ENCODE results near the gene NR2E1. TPM values are rescaled to one million over a fixed set of nuclear protein-coding genes. Genes with fewer than 3 reads are reported as not detected.

The NR2E1 gene
- total and polyA plus RNA-seq, 2 of the 13 experiments (the other 11 are each of a cell fraction or from before 2014, with no cell fraction given), result not detected

DNA sequence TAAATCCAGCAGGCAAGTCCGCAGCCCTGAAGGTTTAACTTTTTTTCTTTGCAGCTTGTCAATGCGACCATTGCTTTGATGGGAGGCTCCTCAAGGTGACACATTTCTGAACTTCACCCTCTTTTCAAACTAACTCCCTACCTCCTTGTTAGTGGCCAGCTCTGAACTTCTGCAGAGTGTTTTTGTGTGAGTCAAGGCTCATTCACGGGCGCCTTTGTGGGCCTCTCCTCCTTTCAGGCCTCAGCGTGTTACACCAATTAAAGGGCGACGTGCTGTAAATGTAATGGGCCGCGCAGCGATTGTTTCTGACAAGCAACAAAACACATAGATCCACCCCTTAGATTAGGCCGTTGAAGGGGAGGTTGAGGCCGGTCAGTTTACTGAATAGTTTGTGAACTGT is 45.5 kb upstream of the NR2E1 start:
- no peaks in the 10 kb centered on the region for H3K36me3 ChIP-seq (replicated peaks in 1 of 2; ENCODE audit: control insufficient read depth in 1 of 2, insufficient read depth in 2 of 2, low read length in 2 of 2)
- 55% methylated on average over 12 of the region's 12 CpGs for WGBS (ENCODE audit: low lambda C conversion rate)
- no peak overlapping the region for H3K4me3 ChIP-seq (replicated peaks in 1 of 3; ENCODE audit: insufficient read depth in 1 of 3, low read depth in 2 of 3, low read length in 3 of 3)
- no peak overlapping the region for H3K9ac ChIP-seq (ENCODE audit: insufficient read depth, low read depth, low read length)
- H3K27ac ChIP-seq (ENCODE audit: extremely low read length, insufficient read depth, low read length), result no peak overlapping the region
- ChIA-PET POLR2A (no interaction called here), CTCF (ENCODE audit: low intra/inter-chr PET ratio, low total read pairs) (no interaction called here)
- no peak for ATAC-seq
- no peaks in the 10 kb centered on the region for H3K79me2 ChIP-seq (ENCODE audit: insufficient read depth, low read length)
- TF ChIP-seq ARID2 (CRISPR knock-in tag; IDR thresholded peaks at IDR 0.05; ENCODE audit: borderline replicate concordance) (no peak), ZNF652 (CRISPR knock-in tag; IDR thresholded peaks at IDR 0.05; ENCODE audit: borderline replicate concordance, low read depth) (no peak), KAT2B (IDR thresholded peaks at IDR 0.05; ENCODE audit: borderline replicate concordance, low read depth, low read length) (no peak), NR2F6 (IDR thresholded peaks at IDR 0.05) (no peak), NR2F6 (CRISPR knock-in tag; IDR thresholded peaks at IDR 0.05) (no peak), ZNF639 (CRISPR knock-in tag; conservative IDR thresholded peaks at IDR 0.05) (no peak), ZSCAN12 (CRISPR knock-in tag; IDR thresholded peaks at IDR 0.05) (no peak), HMG20A (CRISPR knock-in tag; IDR thresholded peaks at IDR 0.05; ENCODE audit: borderline replicate concordance) (no peak), ZNF205 (CRISPR knock-in tag; IDR thresholded peaks at IDR 0.05) (no peak), FIP1L1 (IDR thresholded peaks at IDR 0.05; ENCODE audit: borderline replicate concordance, insufficient read depth, low read depth, low read length) (no peak), ZNF672 (CRISPR knock-in tag; IDR thresholded peaks at IDR 0.05) (no peak), ZNF33A (CRISPR knock-in tag; IDR thresholded peaks at IDR 0.05; ENCODE audit: borderline replicate concordance) (no peak), EED (CRISPR knock-in tag; IDR thresholded peaks at IDR 0.05) (no peak)
- TF ChIP-seq, protein P1, sequence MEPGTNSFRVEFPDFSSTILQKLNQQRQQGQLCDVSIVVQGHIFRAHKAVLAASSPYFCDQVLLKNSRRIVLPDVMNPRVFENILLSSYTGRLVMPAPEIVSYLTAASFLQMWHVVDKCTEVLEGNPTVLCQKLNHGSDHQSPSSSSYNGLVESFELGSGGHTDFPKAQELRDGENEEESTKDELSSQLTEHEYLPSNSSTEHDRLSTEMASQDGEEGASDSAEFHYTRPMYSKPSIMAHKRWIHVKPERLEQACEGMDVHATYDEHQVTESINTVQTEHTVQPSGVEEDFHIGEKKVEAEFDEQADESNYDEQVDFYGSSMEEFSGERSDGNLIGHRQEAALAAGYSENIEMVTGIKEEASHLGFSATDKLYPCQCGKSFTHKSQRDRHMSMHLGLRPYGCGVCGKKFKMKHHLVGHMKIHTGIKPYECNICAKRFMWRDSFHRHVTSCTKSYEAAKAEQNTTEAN (CRISPR knock-in tag; conservative IDR thresholded peaks at IDR 0.05), result no peak
- H3K4me1 ChIP-seq (ENCODE audit: insufficient read depth, low read length), result peaks cover 24% of the 10 kb centered on the region
- H3K4me2 ChIP-seq (ENCODE audit: low read depth, low read length), result no peak overlapping the region
- H3K27me3 ChIP-seq (ENCODE audit: control insufficient read depth in 1 of 2, insufficient read depth in 2 of 2, low read length in 2 of 2), result peaks cover 5 to 84% of the 10 kb centered on the region in 2 experiments
- no peaks in the 10 kb centered on the region for H4K20me1 ChIP-seq (ENCODE audit: insufficient read depth, low read length)
- intact Hi-C loops (cut with micrococcal nuclease; ENCODE audit: unreplicated experiment) (no loop called here), in situ Hi-C loops (cut with HindIII; ENCODE audit: extremely low pct_ligation_motif_present, low pct_unique_long_range_greater_than_20kb) (no loop called here)
- H3K9me3 ChIP-seq (ENCODE audit: low read length), result no peaks in the 10 kb centered on the region
- BruUV-seq (replicated peaks), result no TSS peak
- no peak for FAIRE-seq
- DNase-seq (ENCODE audit: low spot score), result no peak
- H2AFZ ChIP-seq (ENCODE audit: low read length), result no peak overlapping the region
